GM12878 (cell line): ENCODE data around the gene PLP2. TPM values are rescaled to one million over a fixed set of nuclear protein-coding genes. Genes with fewer than 3 reads are reported as not detected.

Source experiments
- BHLHE40 ChIP-seq, 2 experiments: fragments of 450-650 bp in 1 of 2; IDR thresholded peaks; 2 replicates each; pipeline ENCODE4 v1.6.1; 2011 to 2017; ENCODE audit warnings: low read depth in 2 of 2, borderline replicate concordance in 1 of 2, improper control_type of control experiment in 1 of 2, low read length in 1 of 2, mild to moderate bottlenecking in 1 of 2
- DPF2 ChIP-seq: fragments of 450-650 bp; IDR thresholded peaks from 2 replicates; pipeline ENCODE4 v1.6.1; 2017; ENCODE audit warnings: mild to moderate bottlenecking
- ESRRA ChIP-seq: IDR thresholded peaks from 2 replicates; pipeline ENCODE4 v1.6.1; 2012; ENCODE audit warnings: mild to moderate bottlenecking, low read length, improper control_type of control experiment
- EZH2 ChIP-seq: IDR thresholded peaks from 2 replicates; pipeline ENCODE4 v1.6.1; 2012; ENCODE audit warnings: low read depth, mild to moderate bottlenecking, control low read depth, inconsistent platforms, low read length, borderline replicate concordance; ENCODE audit not compliant: control insufficient read depth
- GATAD2B ChIP-seq: fragments of 450-650 bp; conservative IDR thresholded peaks from 2 replicates; pipeline ENCODE4 v1.6.1; 2017; ENCODE audit warnings: low read depth, mild to moderate bottlenecking, moderate library complexity
- LARP7 ChIP-seq: fragments of 450-650 bp; IDR thresholded peaks from 2 replicates; pipeline ENCODE4 v1.6.1; 2017; ENCODE audit warnings: mild to moderate bottlenecking
- MEF2A ChIP-seq: IDR thresholded peaks from 2 replicates; pipeline ENCODE4 v1.6.1; 2011; ENCODE audit warnings: low read depth, mild to moderate bottlenecking, low read length, moderate library complexity; ENCODE audit not compliant: insufficient read depth
- NFYA ChIP-seq: IDR thresholded peaks from 2 replicates; pipeline ENCODE4 v1.6.1; 2011; ENCODE audit warnings: low read depth, mild to moderate bottlenecking, low read length, improper control_type of control experiment, borderline replicate concordance
- NR2C1 ChIP-seq: fragments of 450-650 bp; IDR thresholded peaks from 2 replicates; pipeline ENCODE4 v1.6.1; 2017; ENCODE audit warnings: antibody characterized with exemption, mild to moderate bottlenecking, moderate library complexity
- NRF1 ChIP-seq: conservative IDR thresholded peaks from 2 replicates; pipeline ENCODE4 v1.6.1; 2011; ENCODE audit warnings: mild to moderate bottlenecking, low read depth, low read length, improper control_type of control experiment
- PML ChIP-seq: IDR thresholded peaks from 2 replicates; pipeline ENCODE4 v1.6.1; 2012; ENCODE audit warnings: low read length, inconsistent platforms
- POLR2A ChIP-seq: IDR thresholded peaks from 2 replicates; pipeline ENCODE4 v1.6.1; 2011; ENCODE audit warnings: low read depth, mild to moderate bottlenecking, low read length
- RAD51 ChIP-seq: fragments of 450-650 bp; IDR thresholded peaks from 2 replicates; pipeline ENCODE4 v1.6.1; 2016; ENCODE audit warnings: moderate library complexity, mild to moderate bottlenecking, inconsistent platforms
- RFX5 ChIP-seq: IDR thresholded peaks from 2 replicates; pipeline ENCODE4 v1.6.1; 2011; ENCODE audit warnings: low read depth, low read length, improper control_type of control experiment
- TCF7 ChIP-seq: IDR thresholded peaks from 2 replicates; pipeline ENCODE4 v1.6.1; 2014; ENCODE audit warnings: antibody characterized with exemption, borderline replicate concordance
- ZNF217 ChIP-seq: fragments of 450-650 bp; IDR thresholded peaks from 2 replicates; pipeline ENCODE4 v1.6.1; 2017; ENCODE audit warnings: antibody characterized with exemption, mild to moderate bottlenecking
- ZNF384 ChIP-seq: IDR thresholded peaks from 2 replicates; pipeline ENCODE4 v1.6.1; 2012; ENCODE audit warnings: low read depth, mild to moderate bottlenecking, low read length, improper control_type of control experiment, borderline replicate concordance
- polyA plus RNA-seq, 11 experiments: library from polyadenylated mRNA; depleted of rRNA in 4 of 11; unstranded in 6 of 11; stranded (reverse) in 5 of 11; fragments of >200 nt; fragmentation: Nextera tagmentation in 4 of 11; fragmentation: Illumina TruSeq in 1 of 11; extraction: Ambion mirVana in 4 of 11; extraction: Trizol in 1 of 11; gene quantifications; 1 replicate in 1 of 11; 2 replicates in 10 of 11; pipeline versions ENCODE4 v1.2.1 to v1.2.3, GENCODE V29; 2011 to 2016; ENCODE audit warnings: inconsistent platforms in 2 of 11, missing spikeins in 2 of 11, low read depth in 1 of 11
- total RNA-seq, 4 experiments: library from RNA; depleted of rRNA in 3 of 4; stranded (reverse); fragments of >200 nt in 3 of 4; fragmentation: Illumina TruSeq in 1 of 4; extraction: Trizol in 1 of 4; gene quantifications; 2 replicates each; pipeline versions ENCODE4 v1.2.1 to v1.2.3, GENCODE V29; 2013 to 2021
- TF ChIP-seq, protein P1 (sequence below): fragments of 450-650 bp; IDR thresholded peaks from 2 replicates; pipeline ENCODE4 v1.6.1; 2018; ENCODE audit warnings: mild to moderate bottlenecking, low read depth, moderate library complexity; ENCODE audit not compliant: partially characterized antibody
- TF ChIP-seq, protein P2 (sequence below): fragments of 450-650 bp; formaldehyde crosslinking; IDR thresholded peaks from 2 replicates; pipeline ENCODE4 v1.5.0; 2022; ENCODE audit warnings: mild to moderate bottlenecking, missing genetic modification characterization
- TF ChIP-seq, protein P3 (sequence below): fragments of 450-650 bp; IDR thresholded peaks from 2 replicates; pipeline ENCODE4 v1.6.1; 2014; ENCODE audit warnings: mild to moderate bottlenecking
- TF ChIP-seq, protein P4 (sequence below): IDR thresholded peaks from 2 replicates; pipeline ENCODE4 v1.6.1; 2012; ENCODE audit warnings: low read depth, low read length, improper control_type of control experiment
- TF ChIP-seq, protein P5 (sequence below), 3 experiments: IDR thresholded peaks in 2 of 3; conservative IDR thresholded peaks in 1 of 3; 2 replicates each; pipeline ENCODE4 v1.5.1; 2011; ENCODE audit warnings: low read depth in 3 of 3, low read length in 3 of 3, mild to moderate bottlenecking in 3 of 3, control low read depth in 2 of 3, moderate library complexity in 2 of 3, inconsistent platforms in 1 of 3, mixed read lengths in 1 of 3; ENCODE audit not compliant: control insufficient read depth in 2 of 3, insufficient read depth in 1 of 3; ENCODE audit errors: extremely low read depth in 1 of 3

Gene PLP2
- total and polyA plus RNA-seq, 10 of the 15 experiments (the other 5 are each of a cell fraction or from before 2014, with no cell fraction given), result 56.6 to 177 (median 99.3) TPM

DNA sequence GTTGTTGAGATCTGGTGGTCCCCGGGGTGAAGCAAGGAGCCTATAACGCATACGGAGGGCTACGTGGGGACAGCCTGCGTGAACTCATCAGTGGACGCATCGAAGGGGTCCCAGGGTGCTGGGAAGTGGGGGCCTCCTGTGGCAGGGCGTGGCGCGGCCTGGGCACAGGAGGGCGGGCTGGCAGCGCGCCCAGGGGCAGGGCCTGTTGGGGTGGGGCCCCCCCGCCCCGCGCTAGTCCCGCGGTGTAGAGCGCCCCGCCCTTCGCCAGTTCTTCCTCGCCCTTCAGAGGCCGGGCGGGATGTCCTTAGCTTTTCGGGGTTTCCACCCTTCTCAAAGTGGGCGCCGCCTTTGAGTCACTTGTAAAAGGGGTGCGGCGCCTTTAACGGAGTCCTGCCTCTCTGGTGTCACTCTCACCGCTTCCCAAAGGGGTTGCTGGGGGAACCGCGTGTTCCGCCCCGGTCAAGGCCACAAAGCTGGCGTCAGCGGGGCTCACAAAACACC is 632 bp downstream of the PLP2 start (continued):
- TF ChIP-seq, protein P1, sequence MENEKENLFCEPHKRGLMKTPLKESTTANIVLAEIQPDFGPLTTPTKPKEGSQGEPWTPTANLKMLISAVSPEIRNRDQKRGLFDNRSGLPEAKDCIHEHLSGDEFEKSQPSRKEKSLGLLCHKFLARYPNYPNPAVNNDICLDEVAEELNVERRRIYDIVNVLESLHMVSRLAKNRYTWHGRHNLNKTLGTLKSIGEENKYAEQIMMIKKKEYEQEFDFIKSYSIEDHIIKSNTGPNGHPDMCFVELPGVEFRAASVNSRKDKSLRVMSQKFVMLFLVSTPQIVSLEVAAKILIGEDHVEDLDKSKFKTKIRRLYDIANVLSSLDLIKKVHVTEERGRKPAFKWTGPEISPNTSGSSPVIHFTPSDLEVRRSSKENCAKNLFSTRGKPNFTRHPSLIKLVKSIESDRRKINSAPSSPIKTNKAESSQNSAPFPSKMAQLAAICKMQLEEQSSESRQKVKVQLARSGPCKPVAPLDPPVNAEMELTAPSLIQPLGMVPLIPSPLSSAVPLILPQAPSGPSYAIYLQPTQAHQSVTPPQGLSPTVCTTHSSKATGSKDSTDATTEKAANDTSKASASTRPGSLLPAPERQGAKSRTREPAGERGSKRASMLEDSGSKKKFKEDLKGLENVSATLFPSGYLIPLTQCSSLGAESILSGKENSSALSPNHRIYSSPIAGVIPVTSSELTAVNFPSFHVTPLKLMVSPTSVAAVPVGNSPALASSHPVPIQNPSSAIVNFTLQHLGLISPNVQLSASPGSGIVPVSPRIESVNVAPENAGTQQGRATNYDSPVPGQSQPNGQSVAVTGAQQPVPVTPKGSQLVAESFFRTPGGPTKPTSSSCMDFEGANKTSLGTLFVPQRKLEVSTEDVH, result no peak
- no peak for TF ChIP-seq ZNF217
- no peak for TF ChIP-seq NRF1
- TF ChIP-seq, protein P2, sequence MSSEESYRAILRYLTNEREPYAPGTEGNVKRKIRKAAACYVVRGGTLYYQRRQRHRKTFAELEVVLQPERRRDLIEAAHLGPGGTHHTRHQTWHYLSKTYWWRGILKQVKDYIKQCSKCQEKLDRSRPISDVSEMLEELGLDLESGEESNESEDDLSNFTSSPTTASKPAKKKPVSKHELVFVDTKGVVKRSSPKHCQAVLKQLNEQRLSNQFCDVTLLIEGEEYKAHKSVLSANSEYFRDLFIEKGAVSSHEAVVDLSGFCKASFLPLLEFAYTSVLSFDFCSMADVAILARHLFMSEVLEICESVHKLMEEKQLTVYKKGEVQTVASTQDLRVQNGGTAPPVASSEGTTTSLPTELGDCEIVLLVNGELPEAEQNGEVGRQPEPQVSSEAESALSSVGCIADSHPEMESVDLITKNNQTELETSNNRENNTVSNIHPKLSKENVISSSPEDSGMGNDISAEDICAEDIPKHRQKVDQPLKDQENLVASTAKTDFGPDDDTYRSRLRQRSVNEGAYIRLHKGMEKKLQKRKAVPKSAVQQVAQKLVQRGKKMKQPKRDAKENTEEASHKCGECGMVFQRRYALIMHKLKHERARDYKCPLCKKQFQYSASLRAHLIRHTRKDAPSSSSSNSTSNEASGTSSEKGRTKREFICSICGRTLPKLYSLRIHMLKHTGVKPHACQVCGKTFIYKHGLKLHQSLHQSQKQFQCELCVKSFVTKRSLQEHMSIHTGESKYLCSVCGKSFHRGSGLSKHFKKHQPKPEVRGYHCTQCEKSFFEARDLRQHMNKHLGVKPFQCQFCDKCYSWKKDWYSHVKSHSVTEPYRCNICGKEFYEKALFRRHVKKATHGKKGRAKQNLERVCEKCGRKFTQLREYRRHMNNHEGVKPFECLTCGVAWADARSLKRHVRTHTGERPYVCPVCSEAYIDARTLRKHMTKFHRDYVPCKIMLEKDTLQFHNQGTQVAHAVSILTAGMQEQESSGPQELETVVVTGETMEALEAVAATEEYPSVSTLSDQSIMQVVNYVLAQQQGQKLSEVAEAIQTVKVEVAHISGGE (CRISPR knock-in tag), result no peak
- no peak for TF ChIP-seq MEF2A
- no peak; a peak in 1 of 4 replicates for TF ChIP-seq BHLHE40 (IDR thresholded peaks at IDR 0.05; ENCODE audit: borderline replicate concordance in 1 of 2, low read depth in 2 of 2, low read length in 1 of 2)
- TF ChIP-seq TCF7, result no peak
- TF ChIP-seq ZNF384, result no peak
- TF ChIP-seq, protein P3, sequence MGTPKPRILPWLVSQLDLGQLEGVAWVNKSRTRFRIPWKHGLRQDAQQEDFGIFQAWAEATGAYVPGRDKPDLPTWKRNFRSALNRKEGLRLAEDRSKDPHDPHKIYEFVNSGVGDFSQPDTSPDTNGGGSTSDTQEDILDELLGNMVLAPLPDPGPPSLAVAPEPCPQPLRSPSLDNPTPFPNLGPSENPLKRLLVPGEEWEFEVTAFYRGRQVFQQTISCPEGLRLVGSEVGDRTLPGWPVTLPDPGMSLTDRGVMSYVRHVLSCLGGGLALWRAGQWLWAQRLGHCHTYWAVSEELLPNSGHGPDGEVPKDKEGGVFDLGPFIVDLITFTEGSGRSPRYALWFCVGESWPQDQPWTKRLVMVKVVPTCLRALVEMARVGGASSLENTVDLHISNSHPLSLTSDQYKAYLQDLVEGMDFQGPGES, result no peak
- no peak for TF ChIP-seq ESRRA
- no peak for TF ChIP-seq EZH2
- TF ChIP-seq GATAD2B, result no peak
- TF ChIP-seq RFX5, result no peak
- no peak for TF ChIP-seq PML
- TF ChIP-seq NR2C1, result no peak
- no peak for TF ChIP-seq DPF2
- no peak for TF ChIP-seq RAD51
- TF ChIP-seq NFYA, result no peak
- peak; percentile 39; the same call in 1 of the 2 replicates for TF ChIP-seq POLR2A
- TF ChIP-seq, protein P4, sequence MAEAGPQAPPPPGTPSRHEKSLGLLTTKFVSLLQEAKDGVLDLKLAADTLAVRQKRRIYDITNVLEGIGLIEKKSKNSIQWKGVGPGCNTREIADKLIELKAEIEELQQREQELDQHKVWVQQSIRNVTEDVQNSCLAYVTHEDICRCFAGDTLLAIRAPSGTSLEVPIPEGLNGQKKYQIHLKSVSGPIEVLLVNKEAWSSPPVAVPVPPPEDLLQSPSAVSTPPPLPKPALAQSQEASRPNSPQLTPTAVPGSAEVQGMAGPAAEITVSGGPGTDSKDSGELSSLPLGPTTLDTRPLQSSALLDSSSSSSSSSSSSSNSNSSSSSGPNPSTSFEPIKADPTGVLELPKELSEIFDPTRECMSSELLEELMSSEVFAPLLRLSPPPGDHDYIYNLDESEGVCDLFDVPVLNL, result no peak
- TF ChIP-seq LARP7, result no peak
- TF ChIP-seq, protein P5, sequence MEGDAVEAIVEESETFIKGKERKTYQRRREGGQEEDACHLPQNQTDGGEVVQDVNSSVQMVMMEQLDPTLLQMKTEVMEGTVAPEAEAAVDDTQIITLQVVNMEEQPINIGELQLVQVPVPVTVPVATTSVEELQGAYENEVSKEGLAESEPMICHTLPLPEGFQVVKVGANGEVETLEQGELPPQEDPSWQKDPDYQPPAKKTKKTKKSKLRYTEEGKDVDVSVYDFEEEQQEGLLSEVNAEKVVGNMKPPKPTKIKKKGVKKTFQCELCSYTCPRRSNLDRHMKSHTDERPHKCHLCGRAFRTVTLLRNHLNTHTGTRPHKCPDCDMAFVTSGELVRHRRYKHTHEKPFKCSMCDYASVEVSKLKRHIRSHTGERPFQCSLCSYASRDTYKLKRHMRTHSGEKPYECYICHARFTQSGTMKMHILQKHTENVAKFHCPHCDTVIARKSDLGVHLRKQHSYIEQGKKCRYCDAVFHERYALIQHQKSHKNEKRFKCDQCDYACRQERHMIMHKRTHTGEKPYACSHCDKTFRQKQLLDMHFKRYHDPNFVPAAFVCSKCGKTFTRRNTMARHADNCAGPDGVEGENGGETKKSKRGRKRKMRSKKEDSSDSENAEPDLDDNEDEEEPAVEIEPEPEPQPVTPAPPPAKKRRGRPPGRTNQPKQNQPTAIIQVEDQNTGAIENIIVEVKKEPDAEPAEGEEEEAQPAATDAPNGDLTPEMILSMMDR (IDR thresholded peaks at IDR 0.05 in 2 of 3, conservative IDR thresholded peaks at IDR 0.05 in 1 of 3; ENCODE audit: control insufficient read depth in 2 of 3, extremely low read depth in 1 of 3, insufficient read depth in 1 of 3, low read depth in 3 of 3, low read length in 3 of 3), result no peak
